Uterus (tissue), 4 donors: Measurements from ENCODE around the gene ROBO2. TPM values are rescaled to one million over a fixed set of nuclear protein-coding genes. Genes with fewer than 3 reads are reported as not detected.

Experiments
- DNase-seq, 2 donors: peaks; one replicate each; pipeline ENCODE4 v3.0.0-alpha.2; 2019 to 2020
- H3K27ac ChIP-seq, 2 donors: fragments of 200-600 bp; sonication (generic); 1 replicate in 1 of 2; 2 replicates in 1 of 2; pipeline ENCODE4 v1.5.1; 2016 to 2018
- H3K27me3 ChIP-seq, 2 donors: fragments of 200-600 bp; sonication (generic); one replicate each; pipeline ENCODE4 v1.5.1; 2018 to 2019; ENCODE audit warnings: control low read depth in 1 of 2
- H3K36me3 ChIP-seq, 2 donors: fragments of 200-600 bp; sonication (generic); one replicate each; pipeline ENCODE4 v1.5.1; 2019; ENCODE audit warnings: control low read depth in 1 of 2
- H3K4me1 ChIP-seq, 2 donors: fragments of 200-600 bp; sonication (generic); one replicate each; pipeline ENCODE4 v1.5.1; 2018 to 2019; ENCODE audit warnings: control low read depth in 1 of 2
- H3K4me3 ChIP-seq, 2 donors: fragments of 200-600 bp; sonication (generic); 1 replicate in 1 of 2; 2 replicates in 1 of 2; pipeline ENCODE4 v1.5.1; 2018 to 2019; ENCODE audit warnings: mild to moderate bottlenecking in 1 of 2
- H3K9me3 ChIP-seq, 2 donors: fragments of 200-600 bp; sonication (generic); one replicate each; pipeline ENCODE4 v1.5.1; 2019; ENCODE audit warnings: control low read depth in 1 of 2
- POLR2A ChIP-seq, 2 donors: fragments of 450-650 bp; IDR thresholded peaks; one replicate each; pipeline ENCODE4 v1.6.1; 2016; ENCODE audit warnings: antibody characterized with exemption in 2 of 2, mild to moderate bottlenecking in 1 of 2, moderate library complexity in 1 of 2
- intact Hi-C: fragments of 100-400 bp; cut with DNase I; formaldehyde crosslinking; loops from one replicate; pipeline ENCODE4 v1.15.1; 2023; ENCODE audit warnings: low total_unique reads
- total RNA-seq, 4 donors: library from RNA; depleted of rRNA in 3 of 4; stranded (reverse); fragments of >200 nt in 3 of 4; gene quantifications; one replicate each; pipeline versions ENCODE4 v1.1.0 to v1.2.4, GENCODE V29; 2014 to 2023
- TF ChIP-seq, protein P1 (sequence below), 4 experiments: fragments of 200-600 bp in 2 of 4; fragments of 450-650 bp in 2 of 4; sonication (generic) in 2 of 4; IDR thresholded peaks; one replicate each; pipeline ENCODE4 v1.5.1; 2016 to 2019; ENCODE audit warnings: antibody characterized with exemption in 4 of 4, mild to moderate bottlenecking in 2 of 4, moderate library complexity in 1 of 4
- donor health status: DM: yes; HTN: yes; CAD: no.

ROBO2 gene, protein sequence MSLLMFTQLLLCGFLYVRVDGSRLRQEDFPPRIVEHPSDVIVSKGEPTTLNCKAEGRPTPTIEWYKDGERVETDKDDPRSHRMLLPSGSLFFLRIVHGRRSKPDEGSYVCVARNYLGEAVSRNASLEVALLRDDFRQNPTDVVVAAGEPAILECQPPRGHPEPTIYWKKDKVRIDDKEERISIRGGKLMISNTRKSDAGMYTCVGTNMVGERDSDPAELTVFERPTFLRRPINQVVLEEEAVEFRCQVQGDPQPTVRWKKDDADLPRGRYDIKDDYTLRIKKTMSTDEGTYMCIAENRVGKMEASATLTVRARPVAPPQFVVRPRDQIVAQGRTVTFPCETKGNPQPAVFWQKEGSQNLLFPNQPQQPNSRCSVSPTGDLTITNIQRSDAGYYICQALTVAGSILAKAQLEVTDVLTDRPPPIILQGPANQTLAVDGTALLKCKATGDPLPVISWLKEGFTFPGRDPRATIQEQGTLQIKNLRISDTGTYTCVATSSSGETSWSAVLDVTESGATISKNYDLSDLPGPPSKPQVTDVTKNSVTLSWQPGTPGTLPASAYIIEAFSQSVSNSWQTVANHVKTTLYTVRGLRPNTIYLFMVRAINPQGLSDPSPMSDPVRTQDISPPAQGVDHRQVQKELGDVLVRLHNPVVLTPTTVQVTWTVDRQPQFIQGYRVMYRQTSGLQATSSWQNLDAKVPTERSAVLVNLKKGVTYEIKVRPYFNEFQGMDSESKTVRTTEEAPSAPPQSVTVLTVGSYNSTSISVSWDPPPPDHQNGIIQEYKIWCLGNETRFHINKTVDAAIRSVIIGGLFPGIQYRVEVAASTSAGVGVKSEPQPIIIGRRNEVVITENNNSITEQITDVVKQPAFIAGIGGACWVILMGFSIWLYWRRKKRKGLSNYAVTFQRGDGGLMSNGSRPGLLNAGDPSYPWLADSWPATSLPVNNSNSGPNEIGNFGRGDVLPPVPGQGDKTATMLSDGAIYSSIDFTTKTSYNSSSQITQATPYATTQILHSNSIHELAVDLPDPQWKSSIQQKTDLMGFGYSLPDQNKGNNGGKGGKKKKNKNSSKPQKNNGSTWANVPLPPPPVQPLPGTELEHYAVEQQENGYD (N-terminal part only)
- 10 to 100 TPM in 1 of 4 donors, under 1 TPM in 2, not detected in 1; 0.26 to 51.3 (median 0.49) TPM for total RNA-seq

- H3K27ac ChIP-seq: peak within 1 kb of the TSS; percentile 36 to 44
- peak; percentile 14 to 30 for DNase-seq
- no peak for TF ChIP-seq POLR2A (IDR thresholded peaks at IDR 0.05)
- TF ChIP-seq, protein P1, sequence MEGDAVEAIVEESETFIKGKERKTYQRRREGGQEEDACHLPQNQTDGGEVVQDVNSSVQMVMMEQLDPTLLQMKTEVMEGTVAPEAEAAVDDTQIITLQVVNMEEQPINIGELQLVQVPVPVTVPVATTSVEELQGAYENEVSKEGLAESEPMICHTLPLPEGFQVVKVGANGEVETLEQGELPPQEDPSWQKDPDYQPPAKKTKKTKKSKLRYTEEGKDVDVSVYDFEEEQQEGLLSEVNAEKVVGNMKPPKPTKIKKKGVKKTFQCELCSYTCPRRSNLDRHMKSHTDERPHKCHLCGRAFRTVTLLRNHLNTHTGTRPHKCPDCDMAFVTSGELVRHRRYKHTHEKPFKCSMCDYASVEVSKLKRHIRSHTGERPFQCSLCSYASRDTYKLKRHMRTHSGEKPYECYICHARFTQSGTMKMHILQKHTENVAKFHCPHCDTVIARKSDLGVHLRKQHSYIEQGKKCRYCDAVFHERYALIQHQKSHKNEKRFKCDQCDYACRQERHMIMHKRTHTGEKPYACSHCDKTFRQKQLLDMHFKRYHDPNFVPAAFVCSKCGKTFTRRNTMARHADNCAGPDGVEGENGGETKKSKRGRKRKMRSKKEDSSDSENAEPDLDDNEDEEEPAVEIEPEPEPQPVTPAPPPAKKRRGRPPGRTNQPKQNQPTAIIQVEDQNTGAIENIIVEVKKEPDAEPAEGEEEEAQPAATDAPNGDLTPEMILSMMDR (IDR thresholded peaks at IDR 0.05): no peak
- H3K27me3 ChIP-seq: peaks cover 0 to 9% of the 10 kb centered on the region in 2 donors
- H3K4me3 ChIP-seq: peak within 1 kb of the TSS; percentile 48 to 54
- no peaks in the 10 kb centered on the region for H3K36me3 ChIP-seq
- H3K4me1 ChIP-seq: peaks cover 0 to 6% of the 10 kb centered on the region in 2 donors
- intact Hi-C loops: no loop called here
- H3K9me3 ChIP-seq: no peaks in the 10 kb centered on the region
These were observed at the start of gene ROBO2 for GRCh38 chr3:77039606-77040171. ROBO2 (plus strand) TSS chr3:77040099; CDS start chr3:77040786, 687 bp downstream.

GRCh38 chr3:76990606-76991005 lies 49.3 kb upstream of the ROBO2 start:
- Histone ChIP-seq H3K4me3 (no peak overlapping the region), H3K27ac (no peak overlapping the region), H3K9me3 (no peaks in the 10 kb centered on the region), H3K27me3 (no peaks in the 10 kb centered on the region), H3K4me1 (no peaks in the 10 kb centered on the region), H3K36me3 (no peaks in the 10 kb centered on the region)
- DNase-seq: no peak
- intact Hi-C loops: no loop called here
- TF ChIP-seq, protein P1 (IDR thresholded peaks at IDR 0.05): no peak
- TF ChIP-seq POLR2A (IDR thresholded peaks at IDR 0.05): no peak

DNA sequence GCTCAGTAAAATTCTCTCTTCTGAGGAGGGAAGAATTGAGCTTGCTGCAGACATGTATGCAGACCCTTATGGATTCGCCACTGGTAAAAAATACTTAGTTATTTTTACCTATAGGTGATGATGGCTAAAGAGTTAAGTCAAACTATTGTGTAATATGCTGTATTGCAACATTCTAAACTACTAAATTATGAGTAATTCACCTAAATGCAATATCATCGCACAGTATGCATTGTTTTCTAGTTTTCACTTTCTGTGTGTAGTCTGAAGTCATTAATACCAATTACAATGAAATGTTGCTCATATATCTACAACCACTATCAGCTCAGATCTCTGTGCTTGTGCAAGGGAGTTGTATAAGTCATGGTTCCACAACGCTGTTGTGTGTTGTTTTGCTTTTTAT lies 48.7 kb upstream of the ROBO2 start:
- H3K4me3 ChIP-seq: no peak overlapping the region
- DNase-seq: no peak
- H3K4me1 ChIP-seq: no peaks in the 10 kb centered on the region
- no peaks in the 10 kb centered on the region for H3K27me3 ChIP-seq
- no peaks in the 10 kb centered on the region for H3K9me3 ChIP-seq
- H3K27ac ChIP-seq: no peak overlapping the region
- no peaks in the 10 kb centered on the region for H3K36me3 ChIP-seq
- TF ChIP-seq POLR2A (IDR thresholded peaks at IDR 0.05): no peak
- TF ChIP-seq, protein P1 (IDR thresholded peaks at IDR 0.05): no peak
- intact Hi-C loops: no loop called here

- Histone ChIP-seq H3K27ac (no peak overlapping the region), H3K36me3 (no peaks in the 10 kb centered on the region), H3K4me1 (no peaks in the 10 kb centered on the region), H3K4me3 (no peak overlapping the region), H3K9me3 (no peaks in the 10 kb centered on the region), H3K27me3 (no peaks in the 10 kb centered on the region)
- DNase-seq: no peak
- no peak for TF ChIP-seq POLR2A (IDR thresholded peaks at IDR 0.05)
- TF ChIP-seq, protein P1 (IDR thresholded peaks at IDR 0.05): no peak
- intact Hi-C loops: no loop called here
These were observed 42.2 kb upstream of the ROBO2 start for GRCh38 chr3:76997733-76998132.
